ENCODE data around the gene ATP1A4. TPM values are rescaled to one million over a fixed set of nuclear protein-coding genes. Genes with fewer than 3 reads are reported as not detected.

The ATP1A4 gene
- total RNA-seq, 1 donor from 2014 or later, result not detected

- TF ChIP-seq, protein P1, sequence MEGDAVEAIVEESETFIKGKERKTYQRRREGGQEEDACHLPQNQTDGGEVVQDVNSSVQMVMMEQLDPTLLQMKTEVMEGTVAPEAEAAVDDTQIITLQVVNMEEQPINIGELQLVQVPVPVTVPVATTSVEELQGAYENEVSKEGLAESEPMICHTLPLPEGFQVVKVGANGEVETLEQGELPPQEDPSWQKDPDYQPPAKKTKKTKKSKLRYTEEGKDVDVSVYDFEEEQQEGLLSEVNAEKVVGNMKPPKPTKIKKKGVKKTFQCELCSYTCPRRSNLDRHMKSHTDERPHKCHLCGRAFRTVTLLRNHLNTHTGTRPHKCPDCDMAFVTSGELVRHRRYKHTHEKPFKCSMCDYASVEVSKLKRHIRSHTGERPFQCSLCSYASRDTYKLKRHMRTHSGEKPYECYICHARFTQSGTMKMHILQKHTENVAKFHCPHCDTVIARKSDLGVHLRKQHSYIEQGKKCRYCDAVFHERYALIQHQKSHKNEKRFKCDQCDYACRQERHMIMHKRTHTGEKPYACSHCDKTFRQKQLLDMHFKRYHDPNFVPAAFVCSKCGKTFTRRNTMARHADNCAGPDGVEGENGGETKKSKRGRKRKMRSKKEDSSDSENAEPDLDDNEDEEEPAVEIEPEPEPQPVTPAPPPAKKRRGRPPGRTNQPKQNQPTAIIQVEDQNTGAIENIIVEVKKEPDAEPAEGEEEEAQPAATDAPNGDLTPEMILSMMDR (IDR thresholded peaks at IDR 0.05), result no peak
- Histone ChIP-seq H3K27ac (peak overlapping the region; percentile 4 to 26), H3K9me3 (no peaks in the 10 kb centered on the region)
Observed at GRCh38 chr1:160158031-160158430, 6.6 kb downstream of the ATP1A4 start.

GRCh38 chr1:160158534-160158933 lies 7.1 kb downstream of the ATP1A4 start:
- Histone ChIP-seq H3K36me3 (no peaks in the 10 kb centered on the region), H3K27me3 (no peaks in the 10 kb centered on the region), H3K9me3 (no peaks in the 10 kb centered on the region), H3K27ac (no peak overlapping the region), H3K4me3 (no peak overlapping the region), H3K4me1 (no peaks in the 10 kb centered on the region)
- TF ChIP-seq, protein P1 (IDR thresholded peaks at IDR 0.05), result no peak
- intact Hi-C loops (cut with DNase I), result no loop called here
- no peak for DNase-seq (ENCODE audit: low spot score in 2 of 2)

More at GRCh38 chr1:160158031-160158430, 6.6 kb downstream of the ATP1A4 start:
- no peak for DNase-seq (ENCODE audit: low spot score in 2 of 2)
- intact Hi-C loops (cut with DNase I), result no loop called here
- Histone ChIP-seq H3K27me3 (no peaks in the 10 kb centered on the region), H3K4me1 (no peaks in the 10 kb centered on the region), H3K4me3 (no peak overlapping the region), H3K36me3 (no peaks in the 10 kb centered on the region)

DNA sequence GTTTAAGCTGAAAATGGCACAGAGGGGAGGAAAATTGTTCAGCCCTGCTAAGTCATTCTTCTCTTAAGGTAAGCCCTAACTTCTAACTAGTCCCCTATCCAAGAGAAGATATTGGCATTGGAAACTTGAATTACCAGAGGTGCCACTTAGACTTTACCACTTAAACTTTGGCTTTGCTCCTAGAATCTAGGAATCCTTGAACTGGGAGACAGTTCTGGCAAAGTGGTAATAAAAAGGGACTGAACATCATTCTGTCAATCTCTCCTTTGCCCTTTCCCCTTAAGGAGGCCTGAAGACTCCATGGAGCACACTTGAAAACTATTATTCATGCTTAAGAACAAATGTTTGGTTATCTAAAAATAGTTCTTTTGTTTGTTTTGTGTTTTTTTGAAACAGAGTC lies 8.4 kb downstream of the ATP1A4 start:
- Histone ChIP-seq H3K4me3 (no peak overlapping the region), H3K9me3 (no peaks in the 10 kb centered on the region), H3K27ac (peak overlapping the region in 1 of 2 donors; percentile 34), H3K4me1 (no peaks in the 10 kb centered on the region), H3K36me3 (no peaks in the 10 kb centered on the region), H3K27me3 (no peaks in the 10 kb centered on the region)
- TF ChIP-seq, protein P1 (IDR thresholded peaks at IDR 0.05), result no peak
- intact Hi-C loops (cut with DNase I), result loop anchor here (10.0 kb wide), 1 partner anchor 55 kb away; no protein-coding TSS in a partner anchor
- no peak for DNase-seq (ENCODE audit: low spot score in 2 of 2)

- Histone ChIP-seq H3K4me3 (no peak overlapping the region), H3K36me3 (no peaks in the 10 kb centered on the region), H3K27me3 (no peaks in the 10 kb centered on the region), H3K27ac (no peak overlapping the region), H3K4me1 (no peaks in the 10 kb centered on the region), H3K9me3 (no peaks in the 10 kb centered on the region)
- TF ChIP-seq, protein P1 (IDR thresholded peaks at IDR 0.05), result peak in 2 of 3 experiments; percentile 45 to 53
- no peak for DNase-seq (ENCODE audit: low spot score in 2 of 2)
- intact Hi-C loops (cut with DNase I), result loop anchor here (10.0 kb wide), 1 partner anchor 57 kb away; no protein-coding TSS in a partner anchor
Observed at GRCh38 chr1:160161965-160162705, 10.7 kb downstream of the ATP1A4 start.

DNA sequence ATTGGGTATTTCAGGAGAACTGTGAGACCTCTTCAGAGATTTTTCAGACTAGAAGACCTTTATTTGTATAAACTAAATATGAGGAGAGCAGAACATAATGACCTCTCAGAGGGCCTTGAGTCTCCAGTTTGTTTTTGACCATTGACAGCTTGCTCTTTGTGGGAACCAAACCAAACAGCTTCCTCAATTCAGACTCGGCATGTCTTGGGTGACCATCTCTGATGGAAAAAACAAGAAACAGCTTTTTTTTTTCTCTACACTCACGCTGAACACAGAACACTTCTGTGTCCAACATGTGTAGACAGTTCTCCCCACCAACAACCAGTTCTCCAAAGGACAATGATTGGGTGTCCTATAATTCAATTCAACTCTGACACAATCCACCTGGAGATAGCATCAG lies 11.5 kb downstream of the ATP1A4 start:
- no peak overlapping the region for H3K4me3 ChIP-seq
- H3K27ac ChIP-seq, result no peak overlapping the region
- H3K4me1 ChIP-seq, result no peaks in the 10 kb centered on the region
- TF ChIP-seq, protein P1 (IDR thresholded peaks at IDR 0.05), result no peak
- no peaks in the 10 kb centered on the region for H3K36me3 ChIP-seq
- H3K27me3 ChIP-seq, result no peaks in the 10 kb centered on the region
- no peaks in the 10 kb centered on the region for H3K9me3 ChIP-seq
- intact Hi-C loops (cut with DNase I), result loop anchor here (10.0 kb wide), 1 partner anchor 58 kb away; no protein-coding TSS in a partner anchor
- no peak for DNase-seq (ENCODE audit: low spot score in 2 of 2)

All from ascending aorta (tissue), 2 donors.